Mucosa of gallbladder (tissue), 1 donor: ENCODE data around the gene RNF175. TPM values are rescaled to one million over a fixed set of nuclear protein-coding genes. Genes with fewer than 3 reads are reported as not detected.

Experiments used
- DNase-seq: peaks from one replicate; pipeline ENCODE4 v3.0.0-alpha.2; 2020; ENCODE audit warnings: low spot score
- total RNA-seq: library from RNA; stranded (reverse); gene quantifications from one replicate; pipeline ENCODE4 v1.2.1, GENCODE V29; 2021
- donor health status: DM: no; HTN: no; CAD: no.

RNF175 gene
- 0.17 TPM for total RNA-seq

GRCh38 chr4:153759407-153760316, at the start of gene RNF175:
RNF175 (minus strand) TSS chr4:153760024; CDS start chr4:153759862, 162 bp downstream.
- DNase-seq: no peak

DNA sequence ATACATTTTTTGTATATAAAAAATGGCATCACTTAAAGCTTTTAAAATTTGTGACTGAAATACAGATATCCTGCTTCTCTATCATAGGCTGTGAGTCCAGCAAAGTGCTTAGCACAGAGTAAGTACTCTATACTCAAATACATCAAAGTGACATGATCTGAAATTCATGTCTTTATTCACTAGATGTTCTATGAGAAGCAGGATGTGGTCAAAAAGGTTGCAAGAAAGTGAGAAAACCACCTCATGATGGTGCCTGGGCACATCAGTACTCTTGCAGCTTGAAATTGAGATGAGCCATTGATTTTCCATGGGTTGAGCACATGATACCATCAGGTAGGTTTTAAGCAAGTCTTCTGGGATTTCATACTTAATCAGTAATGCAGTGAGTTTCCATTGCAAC, 49.5 kb upstream of the RNF175 start:
- no peak for DNase-seq

DNA sequence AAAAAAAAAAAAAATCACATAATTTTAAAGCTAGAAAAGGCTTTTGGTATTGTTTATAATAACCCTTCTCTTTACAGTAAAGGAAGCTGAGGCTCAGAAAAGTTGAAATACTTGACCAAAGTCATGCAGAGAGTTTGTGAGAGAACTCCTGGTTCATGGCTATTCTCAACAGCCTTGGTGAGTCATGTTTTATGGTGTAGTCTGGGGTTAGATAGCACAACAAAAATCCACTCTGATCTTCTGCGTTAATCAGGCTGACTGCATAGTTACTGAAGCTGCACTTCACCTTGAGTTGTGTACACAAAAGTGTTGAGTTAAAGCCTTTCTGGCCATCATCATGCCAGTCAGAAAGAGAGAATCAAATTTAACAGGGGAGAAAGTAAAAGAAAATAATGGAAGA, 48.4 kb upstream of the RNF175 start:
- no peak for DNase-seq

- DNase-seq: no peak
Measured at GRCh38 chr4:153806073-153806472, 46.2 kb upstream of the RNF175 start.

- DNase-seq: no peak
Measured at GRCh38 chr4:153804722-153805121, 44.9 kb upstream of the RNF175 start.

- DNase-seq: no peak
Measured at GRCh38 chr4:153799694-153800074, 39.9 kb upstream of the RNF175 start.

- DNase-seq: no peak
Measured at GRCh38 chr4:153798901-153799693, 39.3 kb upstream of the RNF175 start.

GRCh38 chr4:153798420-153798819, 38.6 kb upstream of the RNF175 start:
- no peak for DNase-seq

- DNase-seq: no peak
Measured at GRCh38 chr4:153794006-153794405, 34.2 kb upstream of the RNF175 start.

DNA sequence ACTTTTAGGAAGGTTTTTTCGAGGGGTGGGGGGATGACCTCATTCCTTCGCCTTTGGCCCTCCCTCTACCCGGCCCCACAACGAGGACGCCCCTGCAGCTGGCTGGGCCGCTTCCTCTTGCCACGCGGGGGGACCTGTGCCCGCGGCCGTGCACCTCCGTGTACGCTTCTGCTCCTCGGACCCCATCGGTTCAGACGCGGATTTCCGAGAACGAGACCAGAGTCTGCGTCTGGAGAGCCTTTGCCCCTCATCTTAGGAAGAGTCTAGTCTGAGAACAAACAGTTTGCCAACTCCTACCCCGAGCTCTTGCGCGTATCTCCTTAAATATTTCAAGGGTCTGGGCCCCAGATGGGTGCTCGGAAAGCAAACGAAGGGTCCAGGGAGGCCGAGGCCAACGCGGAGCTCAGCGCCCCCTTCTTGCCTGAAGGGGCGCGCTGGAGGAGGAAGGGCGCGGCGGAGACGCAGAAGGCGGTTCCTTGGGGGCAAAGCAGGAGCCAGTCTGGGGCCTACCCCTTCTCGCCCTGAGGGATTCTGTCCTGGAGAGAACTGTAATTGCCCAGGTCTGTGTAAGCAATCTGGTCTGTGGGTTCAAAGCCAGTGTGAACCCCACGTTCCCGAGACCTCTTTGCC, 32.9 kb upstream of the RNF175 start:
- no peak for DNase-seq

DNA sequence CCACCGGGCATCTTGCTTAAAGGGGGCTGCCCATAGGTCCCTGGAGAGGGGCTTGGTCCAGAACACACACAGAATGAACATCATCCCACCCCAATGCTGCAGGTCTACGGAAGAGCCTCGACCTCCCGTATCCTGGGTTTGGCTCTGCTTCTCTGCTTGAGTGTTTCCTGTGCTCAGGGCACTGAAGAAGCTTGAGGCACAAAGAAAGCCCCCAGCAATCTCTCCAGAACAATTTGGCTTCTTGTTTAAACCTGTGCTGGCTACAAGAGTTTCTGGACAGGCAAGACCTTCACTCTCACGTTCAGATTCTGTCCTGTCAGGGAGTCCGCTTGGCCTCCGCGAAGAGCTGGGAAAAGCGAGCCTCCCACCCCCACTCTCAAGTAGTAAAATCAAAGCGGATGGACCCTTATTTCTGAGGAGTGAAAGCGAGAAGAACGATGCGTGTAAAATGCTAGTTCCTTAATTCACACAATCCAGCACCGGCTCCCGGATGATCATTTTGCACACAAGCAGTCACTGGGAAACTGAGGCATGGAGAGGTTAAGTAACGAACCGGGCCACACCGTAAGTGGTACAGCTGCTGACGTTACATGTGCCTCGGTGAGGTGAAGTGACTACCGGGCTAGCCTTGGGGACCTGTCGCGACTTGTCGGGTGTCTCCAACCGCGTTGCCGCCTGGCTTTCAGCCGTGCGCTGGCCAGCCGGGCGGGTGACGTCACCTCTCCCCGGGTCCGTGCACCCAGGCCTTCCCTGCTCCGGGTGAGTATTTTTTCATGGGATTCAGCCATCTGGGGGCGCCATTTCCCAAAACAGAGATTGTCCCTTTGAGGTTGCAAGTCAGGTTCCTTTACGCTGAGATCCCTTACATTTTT, 32.2 kb upstream of the RNF175 start:
- peak; percentile 51 for DNase-seq

DNA sequence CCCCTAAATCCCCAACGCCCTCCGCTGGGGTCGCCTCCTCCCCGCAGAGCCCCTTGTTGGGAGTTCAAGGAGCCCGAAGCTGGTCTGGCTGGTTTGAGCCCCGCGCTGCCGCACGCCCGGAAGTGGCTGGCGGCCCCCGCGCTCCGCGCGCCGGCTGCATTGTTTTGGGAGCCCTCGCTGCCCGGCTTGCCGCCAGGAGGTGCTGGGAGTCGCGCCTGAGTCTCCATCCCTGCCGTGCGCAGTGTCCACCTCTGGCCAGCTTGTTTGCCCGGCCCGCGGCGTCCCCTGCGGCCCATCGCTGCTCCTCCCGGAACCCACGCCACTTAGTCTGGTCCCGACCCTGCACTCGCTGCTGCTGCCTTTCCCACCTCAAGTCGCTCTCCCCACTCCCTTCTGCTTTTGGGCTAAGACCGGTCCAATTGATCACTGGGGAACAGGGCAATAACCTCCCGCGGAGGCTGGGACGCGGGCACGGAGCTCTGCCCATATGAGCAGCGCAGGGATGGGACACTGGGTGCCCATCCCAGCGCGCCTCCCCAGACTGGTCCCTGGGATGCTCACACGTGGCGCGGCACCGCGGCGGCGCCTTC, 31.2 kb upstream of the RNF175 start:
- no peak for DNase-seq

DNA sequence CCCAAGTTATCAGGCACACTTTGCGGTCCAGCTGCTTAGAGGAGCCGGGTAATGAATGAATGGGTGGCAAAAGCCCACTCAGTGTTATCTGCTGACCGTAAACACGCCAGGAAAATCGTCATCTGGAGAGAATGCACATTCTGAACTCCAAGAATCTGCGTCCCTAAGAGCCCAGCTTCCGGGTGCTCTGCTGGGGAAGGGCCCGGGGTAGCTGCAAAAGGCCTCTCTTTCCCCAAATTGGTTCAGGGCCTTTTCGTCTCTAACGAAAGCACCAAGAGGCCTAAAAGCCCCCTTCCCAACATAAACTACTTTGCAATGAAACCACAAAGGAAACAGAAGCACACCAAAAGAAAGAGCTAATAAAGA, 30.7 kb upstream of the RNF175 start:
- no peak for DNase-seq

DNA sequence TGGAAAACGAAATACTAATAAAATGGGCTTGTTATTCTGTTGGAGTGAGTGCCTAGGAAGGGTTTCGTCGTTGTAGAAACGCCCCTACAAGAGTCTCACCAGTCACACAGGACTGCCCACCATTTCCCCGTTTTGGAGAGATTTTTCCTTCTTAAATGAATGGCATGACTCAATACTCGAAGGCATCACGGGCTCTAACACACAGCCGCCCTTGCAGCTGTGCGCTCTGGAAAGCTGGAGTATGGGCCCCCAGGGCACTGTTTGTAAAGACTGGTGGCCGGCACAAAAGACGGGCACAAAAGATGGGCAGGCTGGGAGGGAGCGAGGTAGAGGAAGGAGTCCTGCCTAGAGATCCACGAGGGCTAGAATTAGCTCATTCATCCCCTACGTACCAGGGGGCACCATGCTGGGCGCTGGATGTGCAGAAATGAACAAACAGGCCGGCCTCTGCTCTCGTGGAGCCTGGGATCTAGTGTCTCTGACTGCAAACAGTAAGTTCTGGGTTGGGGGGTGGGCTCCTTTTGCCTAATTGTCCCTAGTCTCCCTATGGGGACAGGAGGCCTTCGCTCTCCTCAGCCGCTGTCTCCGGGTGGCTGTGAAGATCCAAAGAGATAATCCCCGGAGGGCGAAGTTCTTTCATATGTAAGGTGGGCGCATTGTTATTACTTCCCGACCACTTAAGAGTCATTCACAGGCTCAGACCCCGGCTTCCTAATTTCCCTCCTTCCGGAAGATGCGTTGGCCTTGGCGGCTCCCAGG, 30.1 kb upstream of the RNF175 start:
- DNase-seq: no peak

DNA sequence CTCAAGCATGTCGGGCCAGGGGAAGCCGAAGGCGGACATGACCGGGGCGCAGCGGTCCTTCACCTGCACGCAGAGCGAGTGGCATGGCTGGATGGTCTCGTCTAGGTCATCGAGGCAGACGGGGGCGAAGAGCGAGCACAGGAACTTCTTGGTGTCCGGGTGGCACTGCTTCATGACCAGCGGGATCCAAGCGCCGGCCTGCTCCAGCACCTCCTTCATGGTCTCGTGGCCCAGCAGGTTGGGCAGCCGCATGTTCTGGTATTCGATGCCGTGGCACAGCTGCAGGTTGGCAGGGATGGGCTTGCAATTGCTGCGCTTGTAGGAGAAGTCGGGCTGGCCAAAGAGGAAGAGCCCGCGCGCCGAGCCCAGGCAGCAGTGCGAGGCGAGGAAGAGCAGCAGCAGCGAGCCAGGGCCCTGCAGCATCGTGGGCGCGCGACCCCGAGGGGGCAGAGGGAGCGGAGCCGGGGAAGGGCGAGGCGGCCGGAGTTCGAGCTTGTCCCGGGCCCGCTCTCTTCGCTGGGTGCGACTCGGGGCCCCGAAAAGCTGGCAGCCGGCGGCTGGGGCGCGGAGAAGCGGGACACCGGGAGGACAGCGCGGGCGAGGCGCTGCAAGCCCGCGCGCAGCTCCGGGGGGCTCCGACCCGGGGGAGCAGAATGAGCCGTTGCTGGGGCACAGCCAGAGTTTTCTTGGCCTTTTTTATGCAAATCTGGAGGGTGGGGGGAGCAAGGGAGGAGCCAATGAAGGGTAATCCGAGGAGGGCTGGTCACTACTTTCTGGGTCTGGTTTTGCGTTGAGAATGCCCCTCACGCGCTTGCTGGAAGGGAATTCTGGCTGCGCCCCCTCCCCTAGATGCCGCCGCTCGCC, 28.8 kb upstream of the RNF175 start, which contains the start of gene SFRP2:
SFRP2 (minus strand) TSS at position 671 of the 864 bp plus-strand sequence; CDS start at position 423, 248 bp downstream.
- no peak for DNase-seq

GRCh38 chr4:153788051-153788412, 28.2 kb upstream of the RNF175 start:
- no peak for DNase-seq

DNA sequence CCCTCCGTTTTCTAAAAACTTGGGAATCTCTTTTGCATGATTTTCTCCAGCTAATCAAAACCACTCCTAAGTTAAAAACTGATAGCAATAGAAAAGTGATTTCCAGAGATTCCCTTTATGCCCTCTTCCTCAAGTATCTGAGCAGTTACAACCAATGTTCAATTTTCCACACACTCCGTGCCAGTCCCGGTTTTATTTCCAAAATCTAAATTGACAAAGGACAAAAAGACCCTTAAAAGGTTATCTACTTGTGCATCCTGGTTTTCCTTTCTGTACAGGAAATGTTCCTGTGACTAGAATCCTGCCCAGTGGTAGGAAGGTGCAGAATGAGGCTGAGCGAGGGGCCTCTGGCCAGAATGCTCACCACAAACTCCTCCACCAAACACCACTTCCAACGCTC, 27.8 kb upstream of the RNF175 start:
- DNase-seq: no peak

GRCh38 chr4:153787061-153787560, 27.3 kb upstream of the RNF175 start:
- DNase-seq: no peak
